ENCODE results near the gene NASP. TPM values are rescaled to one million over a fixed set of nuclear protein-coding genes. Genes with fewer than 3 reads are reported as not detected.
A peak's percentile ranks its signal among the peaks of the same experiment; 100 is the strongest.
"Not testable (repeated sequence)": the region's sequence is repeated elsewhere in the genome, so short reads cannot be mapped to it uniquely, and the experiment has no call there.

Gene NASP
- total RNA-seq, 4 donors from 2014 or later, result 25.5 to 32.7 (median 27.3) TPM

GRCh38 chr1:45586769-45587168 is 2.9 kb downstream of the NASP start:
- DNase-seq, result no peak
- in situ Hi-C loops (cut with MboI; ENCODE audit: low sequenced_read_pairs in 4 of 4), result loop anchor here in 1 of 4 donors (25.0 kb wide), 1 partner anchor 101 kb away; the partner anchor contains the start of genes GPBP1L1 and TMEM69
- Histone ChIP-seq H3K27ac (peak overlapping the region in 1 of 4 donors; percentile 3), H3K36me3 (peaks cover 0 to 2% of the 10 kb centered on the region in 2 donors), H3K4me1 (peaks cover 23 to 25% of the 10 kb centered on the region in 2 donors), H3K9me3 (no peaks in the 10 kb centered on the region), H3K4me3 (no peak overlapping the region), H3K27me3 (no peaks in the 10 kb centered on the region)
- no peak for TF ChIP-seq POLR2A (IDR thresholded peaks at IDR 0.05)
- TF ChIP-seq, protein P1, sequence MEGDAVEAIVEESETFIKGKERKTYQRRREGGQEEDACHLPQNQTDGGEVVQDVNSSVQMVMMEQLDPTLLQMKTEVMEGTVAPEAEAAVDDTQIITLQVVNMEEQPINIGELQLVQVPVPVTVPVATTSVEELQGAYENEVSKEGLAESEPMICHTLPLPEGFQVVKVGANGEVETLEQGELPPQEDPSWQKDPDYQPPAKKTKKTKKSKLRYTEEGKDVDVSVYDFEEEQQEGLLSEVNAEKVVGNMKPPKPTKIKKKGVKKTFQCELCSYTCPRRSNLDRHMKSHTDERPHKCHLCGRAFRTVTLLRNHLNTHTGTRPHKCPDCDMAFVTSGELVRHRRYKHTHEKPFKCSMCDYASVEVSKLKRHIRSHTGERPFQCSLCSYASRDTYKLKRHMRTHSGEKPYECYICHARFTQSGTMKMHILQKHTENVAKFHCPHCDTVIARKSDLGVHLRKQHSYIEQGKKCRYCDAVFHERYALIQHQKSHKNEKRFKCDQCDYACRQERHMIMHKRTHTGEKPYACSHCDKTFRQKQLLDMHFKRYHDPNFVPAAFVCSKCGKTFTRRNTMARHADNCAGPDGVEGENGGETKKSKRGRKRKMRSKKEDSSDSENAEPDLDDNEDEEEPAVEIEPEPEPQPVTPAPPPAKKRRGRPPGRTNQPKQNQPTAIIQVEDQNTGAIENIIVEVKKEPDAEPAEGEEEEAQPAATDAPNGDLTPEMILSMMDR (IDR thresholded peaks at IDR 0.05 in 4 of 5, conservative IDR thresholded peaks at IDR 0.05 in 1 of 5), result no peak
- no peak for ATAC-seq
- intact Hi-C loops (cut with DNase I; ENCODE audit: low total_unique reads), result loop anchor here (10.0 kb wide), 1 partner anchor 548 kb away; the partner anchor contains the start of gene PIK3R3

DNA sequence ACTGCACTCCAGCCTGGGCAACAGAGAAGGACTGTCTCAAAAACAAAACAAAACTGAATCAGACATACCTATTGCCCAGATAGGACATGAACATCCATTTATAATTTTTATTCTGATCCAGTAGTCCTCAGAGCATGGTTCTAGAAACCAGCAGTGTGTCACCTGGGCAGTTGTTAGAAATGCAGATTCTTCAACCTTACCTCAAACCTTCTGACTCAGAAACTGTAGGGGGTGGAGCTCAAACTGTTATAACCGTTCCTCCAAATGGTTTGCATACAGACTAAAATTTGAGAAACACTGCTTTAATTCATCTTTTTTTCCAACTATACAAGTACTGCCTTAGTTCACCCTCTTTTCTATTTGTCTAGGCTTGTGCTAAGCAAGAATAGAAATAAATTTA is 6.0 kb downstream of the NASP start:
- DNase-seq (no peak), ATAC-seq (no peak)
- peak overlapping the region; percentile 3 to 31 (median 16) for H3K4me3 ChIP-seq
- H3K27ac ChIP-seq, result peak overlapping the region in 3 of 4 donors; percentile 11 to 53 (median 51)
- H3K36me3 ChIP-seq, result peaks cover 0 to 25% of the 10 kb centered on the region in 2 donors
- H3K9me3 ChIP-seq, result no peaks in the 10 kb centered on the region
- in situ Hi-C loops (cut with MboI; ENCODE audit: low sequenced_read_pairs in 4 of 4) (loop anchor here in 1 of 4 donors (25.0 kb wide), 1 partner anchor 97 kb away; the partner anchor contains the start of genes GPBP1L1 and TMEM69), intact Hi-C loops (cut with DNase I; ENCODE audit: low total_unique reads) (loop anchor here (10.0 kb wide), 1 partner anchor 545 kb away; the partner anchor contains the start of gene PIK3R3)
- TF ChIP-seq POLR2A (IDR thresholded peaks at IDR 0.05), result no peak
- TF ChIP-seq, protein P1 (IDR thresholded peaks at IDR 0.05 in 4 of 5, conservative IDR thresholded peaks at IDR 0.05 in 1 of 5), result no peak
- H3K27me3 ChIP-seq, result no peaks in the 10 kb centered on the region
- H3K4me1 ChIP-seq, result peaks cover 15 to 19% of the 10 kb centered on the region in 2 donors

DNA sequence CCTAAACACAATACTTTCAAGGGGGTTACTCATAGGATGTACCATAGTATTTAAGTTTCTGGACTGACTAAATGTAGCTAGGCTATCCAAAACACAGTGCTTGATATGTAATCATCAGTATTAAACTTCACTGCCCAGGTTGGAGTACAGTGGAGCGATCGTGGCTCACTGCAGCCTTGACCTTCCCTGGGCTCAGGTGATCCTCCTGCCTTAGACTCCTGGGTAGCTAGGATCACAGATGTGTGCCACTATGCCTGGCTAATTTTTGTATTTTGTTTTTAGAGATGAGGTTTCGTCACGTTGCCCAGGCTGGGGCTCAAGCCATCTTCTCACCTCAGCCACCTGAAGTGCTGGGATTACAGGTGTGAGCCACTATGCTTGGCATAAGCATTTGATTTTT is 10.6 kb downstream of the NASP start:
- Histone ChIP-seq H3K27me3 (no peaks in the 10 kb centered on the region), H3K27ac (no peak overlapping the region), H3K4me1 (peaks cover 0 to 2% of the 10 kb centered on the region in 2 donors), H3K36me3 (peaks cover 0 to 34% of the 10 kb centered on the region in 2 donors), H3K9me3 (no peaks in the 10 kb centered on the region), H3K4me3 (no peak overlapping the region)
- TF ChIP-seq, protein P1 (IDR thresholded peaks at IDR 0.05 in 4 of 5, conservative IDR thresholded peaks at IDR 0.05 in 1 of 5), result no peak
- no peak for TF ChIP-seq POLR2A (IDR thresholded peaks at IDR 0.05)
- intact Hi-C loops (cut with DNase I; ENCODE audit: low total_unique reads), result no loop called here
- ATAC-seq (no peak), DNase-seq (no peak)
- in situ Hi-C loops (cut with MboI; ENCODE audit: low sequenced_read_pairs in 4 of 4), result loop anchor here in 1 of 4 donors (25.0 kb wide), 1 partner anchor 93 kb away; the partner anchor contains the start of genes GPBP1L1 and TMEM69

DNA sequence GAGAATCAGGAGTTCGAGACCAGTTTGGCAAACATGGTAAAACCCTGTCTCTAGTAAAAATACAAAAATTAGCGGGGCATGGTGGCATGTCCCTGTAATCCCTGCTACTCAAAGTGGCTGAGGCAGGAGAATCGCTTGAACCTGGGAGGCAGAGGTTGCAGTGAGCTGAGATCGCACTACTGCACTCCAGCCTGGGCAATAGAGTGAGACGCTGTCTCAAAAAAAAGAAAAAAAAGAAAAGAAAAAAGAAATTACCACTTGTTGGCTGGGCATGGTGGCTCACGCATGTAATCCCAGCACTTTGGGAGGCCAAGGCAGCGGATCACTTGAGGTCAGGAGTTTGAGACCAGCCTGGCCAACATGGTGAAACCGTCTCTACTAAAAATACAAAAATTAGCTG is 12.9 kb downstream of the NASP start:
- in situ Hi-C loops (cut with MboI; ENCODE audit: low sequenced_read_pairs in 4 of 4), result loop anchor here in 1 of 4 donors (25.0 kb wide), 1 partner anchor 91 kb away; the partner anchor contains the start of genes GPBP1L1 and TMEM69
- H3K4me3 ChIP-seq; DNase-seq; H3K9me3 ChIP-seq; ATAC-seq; H3K4me1 ChIP-seq; H3K27me3 ChIP-seq; H3K27ac ChIP-seq; intact Hi-C loops (cut with DNase I; ENCODE audit: low total_unique reads): not testable (repeated sequence)
- peaks cover 0 to 32% of the 10 kb centered on the region in 2 donors for H3K36me3 ChIP-seq

DNA sequence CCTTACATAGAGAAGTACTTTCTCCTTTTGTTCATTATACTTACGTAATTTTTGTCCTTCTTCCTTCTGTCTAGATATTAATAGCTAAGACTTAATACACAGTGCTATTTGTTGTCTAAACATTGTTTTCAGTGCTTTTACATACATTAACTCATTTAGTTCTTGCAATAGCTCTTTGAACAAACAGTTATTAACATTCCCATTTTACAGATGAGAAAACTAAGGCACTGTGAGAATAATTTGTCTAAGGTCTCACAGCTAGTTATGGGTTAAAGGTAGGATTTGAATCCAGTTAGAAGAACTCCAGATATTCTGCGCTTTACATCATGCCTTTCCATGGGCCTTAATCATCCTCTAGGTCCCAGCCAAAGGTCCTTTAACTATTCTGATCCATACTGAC is 20.4 kb downstream of the NASP start:
- TF ChIP-seq POLR2A (IDR thresholded peaks at IDR 0.05), result no peak
- TF ChIP-seq, protein P1 (IDR thresholded peaks at IDR 0.05 in 4 of 5, conservative IDR thresholded peaks at IDR 0.05 in 1 of 5), result no peak
- H3K36me3 ChIP-seq, result peaks cover 0 to 29% of the 10 kb centered on the region in 2 donors
- no peaks in the 10 kb centered on the region for H3K4me1 ChIP-seq
- no peaks in the 10 kb centered on the region for H3K9me3 ChIP-seq
- no peaks in the 10 kb centered on the region for H3K27me3 ChIP-seq
- no peak overlapping the region for H3K27ac ChIP-seq
- in situ Hi-C loops (cut with MboI; ENCODE audit: low sequenced_read_pairs in 4 of 4) (no loop called here), intact Hi-C loops (cut with DNase I; ENCODE audit: low total_unique reads) (no loop called here)
- no peak for DNase-seq
- no peak overlapping the region for H3K4me3 ChIP-seq
- no peak for ATAC-seq
